ENCODE data around the gene RNF17. TPM values are rescaled to one million over a fixed set of nuclear protein-coding genes. Genes with fewer than 3 reads are reported as not detected.

The RNF17 gene
- total RNA-seq, 8 experiments from 2014 or later, result 0.05 to 0.87 TPM; not detected in 6

- no peak overlapping the region for H3K27ac ChIP-seq
- peak in 1 of 8 experiments; percentile 1 for ATAC-seq (replicated peaks in 6 of 8)
- peaks cover 6 to 12% of the 10 kb centered on the region in 2 donors for H3K4me1 ChIP-seq (replicated peaks in 1 of 2)
- 27 to 87% (median 59%) methylated on average over 3 to 15 of the region's 15 CpGs; no CpG with 5 or more reads in 1 of the 10 experiments for WGBS, 10 experiments
- no peak overlapping the region for H3K4me3 ChIP-seq
- in situ Hi-C loops (cut with MboI; ENCODE audit: low pct_unique_long_range_greater_than_20kb in 2 of 9, low sequenced_read_pairs in 9 of 9, unreplicated experiment in 9 of 9), result no loop called here
These were observed 161.6 kb downstream of the RNF17 start for GRCh38 chr13:24925318-24926231.

GRCh38 chr13:24927810-24928404 lies 163.9 kb downstream of the RNF17 start:
- no peak for ATAC-seq (replicated peaks in 6 of 8)
- Histone ChIP-seq H3K4me1 (replicated peaks in 1 of 2) (peaks cover 0 to 4% of the 10 kb centered on the region in 2 donors), H3K4me3 (no peak overlapping the region), H3K27ac (no peak overlapping the region)
- in situ Hi-C loops (cut with MboI; ENCODE audit: low pct_unique_long_range_greater_than_20kb in 2 of 9, low sequenced_read_pairs in 9 of 9, unreplicated experiment in 9 of 9), result no loop called here
- WGBS, 10 experiments, result 7 to 100% (median 41%) methylated on average over 1 to 3 of the region's 4 CpGs; no CpG with 5 or more reads in 2 of the 10 experiments

GRCh38 chr13:24929196-24929595 lies 165.2 kb downstream of the RNF17 start:
- in situ Hi-C loops (cut with MboI; ENCODE audit: low pct_unique_long_range_greater_than_20kb in 2 of 9, low sequenced_read_pairs in 9 of 9, unreplicated experiment in 9 of 9), result no loop called here
- 33 to 100% (median 89%) methylated on average over 1 of the region's 1 CpG; no CpG with 5 or more reads in 6 of the 10 experiments for WGBS, 10 experiments
- no peaks in the 10 kb centered on the region for H3K4me1 ChIP-seq (replicated peaks in 1 of 2)
- no peak for ATAC-seq (replicated peaks in 6 of 8)
- no peak overlapping the region for H3K27ac ChIP-seq
- no peak overlapping the region for H3K4me3 ChIP-seq

Other genes starting within 250 kb of the RNF17 start
- under 1 TPM in 2 of 8 experiments, not detected in 6; 0.05 to 0.09 TPM for gene ATP12A, start 83.8 kb upstream of the RNF17 start, total RNA-seq

Data from motor neuron (in vitro differentiated cells).